OCI-LY1 (cell line): ENCODE data around the gene ASGR2.

ENCODE experiments used
- H2AFZ ChIP-seq: fragments of 200-600 bp; sonication (generic), shearing (Covaris generic); 2 replicates; pipeline ENCODE4 v1.6.0; 2014; ENCODE audit warnings: antibody characterized with exemption, mild to moderate bottlenecking, low read length
- H3F3A ChIP-seq: fragments of 200-600 bp; sonication (generic), shearing (Covaris generic); 2 replicates; pipeline ENCODE4 v1.6.0; 2014; ENCODE audit warnings: mild to moderate bottlenecking, antibody characterized with exemption, low read length, moderate library complexity; ENCODE audit not compliant: insufficient read depth
- H3K27ac ChIP-seq: fragments of 200-600 bp; sonication (generic); 2 replicates; pipeline ENCODE4 v1.5.1; 2014; ENCODE audit warnings: low read length, mixed run types, mild to moderate bottlenecking, low read depth; ENCODE audit not compliant: poor library complexity, severe bottlenecking
- H3K27me3 ChIP-seq: fragments of 200-600 bp; sonication (generic); 2 replicates; pipeline ENCODE4 v1.6.0; 2014; ENCODE audit warnings: antibody characterized with exemption, mild to moderate bottlenecking, low read length, moderate library complexity; ENCODE audit not compliant: insufficient read depth
- H3K36me3 ChIP-seq: fragments of 200-600 bp; sonication (generic); 2 replicates; pipeline ENCODE4 v1.6.1; 2014; ENCODE audit warnings: mild to moderate bottlenecking, antibody characterized with exemption, low read length, moderate library complexity, mixed read lengths; ENCODE audit not compliant: insufficient read depth
- H3K4me1 ChIP-seq: fragments of 200-600 bp; sonication (generic); 2 replicates; pipeline ENCODE4 v1.5.1; 2014; ENCODE audit warnings: mild to moderate bottlenecking, low read length, moderate library complexity; ENCODE audit not compliant: insufficient read depth, severe bottlenecking
- H3K4me2 ChIP-seq: fragments of 200-600 bp; sonication (generic), shearing (Covaris generic); 2 replicates; pipeline ENCODE4 v1.6.1; 2014; ENCODE audit warnings: low read length
- H3K4me3 ChIP-seq: fragments of 200-600 bp; sonication (generic); 2 replicates; pipeline ENCODE4 v1.5.1; 2014; ENCODE audit warnings: low read length, low read depth, mild to moderate bottlenecking, mixed read lengths; ENCODE audit not compliant: poor library complexity, severe bottlenecking
- H3K79me2 ChIP-seq: fragments of 200-600 bp; shearing (Covaris generic); 2 replicates; pipeline ENCODE4 v1.6.1; 2016; ENCODE audit warnings: mixed run types, low read length, mixed read lengths; ENCODE audit not compliant: insufficient read depth
- H3K9ac ChIP-seq: fragments of 200-600 bp; sonication (generic), shearing (Covaris generic); 2 replicates; pipeline ENCODE4 v1.6.1; 2014; ENCODE audit warnings: mild to moderate bottlenecking, low read length, mixed read lengths
- H3K9me2 ChIP-seq: fragments of 200-600 bp; sonication (generic), shearing (Covaris generic); 2 replicates; pipeline ENCODE4 v1.6.1; 2014; ENCODE audit warnings: low read depth, mild to moderate bottlenecking, low read length, mixed read lengths
- H3K9me3 ChIP-seq: fragments of 200-600 bp; shearing (Covaris generic); 2 replicates; pipeline ENCODE4 v1.6.1; 2014; ENCODE audit warnings: low read length, mixed read lengths
- H4K20me1 ChIP-seq: fragments of 200-600 bp; sonication (generic), shearing (Covaris generic); 2 replicates; pipeline ENCODE4 v1.6.0; 2016; ENCODE audit warnings: mild to moderate bottlenecking, low read length; ENCODE audit not compliant: insufficient read depth
- EZH2 ChIP-seq: fragments of 200-600 bp; sonication (generic), shearing (Covaris generic); IDR thresholded peaks from 2 replicates; pipeline ENCODE4 v1.8.0; 2017; ENCODE audit warnings: borderline replicate concordance, mixed run types, mild to moderate bottlenecking, antibody characterized with exemption, low read length, moderate library complexity, mixed read lengths
- TF ChIP-seq, protein P1 (sequence below): fragments of 200-600 bp; sonication (generic), shearing (Covaris generic); IDR thresholded peaks from 2 replicates; pipeline ENCODE4 v1.5.1; 2017; ENCODE audit warnings: mild to moderate bottlenecking, antibody characterized with exemption, low read length, moderate library complexity, mixed read lengths

ASGR2 gene

DNA sequence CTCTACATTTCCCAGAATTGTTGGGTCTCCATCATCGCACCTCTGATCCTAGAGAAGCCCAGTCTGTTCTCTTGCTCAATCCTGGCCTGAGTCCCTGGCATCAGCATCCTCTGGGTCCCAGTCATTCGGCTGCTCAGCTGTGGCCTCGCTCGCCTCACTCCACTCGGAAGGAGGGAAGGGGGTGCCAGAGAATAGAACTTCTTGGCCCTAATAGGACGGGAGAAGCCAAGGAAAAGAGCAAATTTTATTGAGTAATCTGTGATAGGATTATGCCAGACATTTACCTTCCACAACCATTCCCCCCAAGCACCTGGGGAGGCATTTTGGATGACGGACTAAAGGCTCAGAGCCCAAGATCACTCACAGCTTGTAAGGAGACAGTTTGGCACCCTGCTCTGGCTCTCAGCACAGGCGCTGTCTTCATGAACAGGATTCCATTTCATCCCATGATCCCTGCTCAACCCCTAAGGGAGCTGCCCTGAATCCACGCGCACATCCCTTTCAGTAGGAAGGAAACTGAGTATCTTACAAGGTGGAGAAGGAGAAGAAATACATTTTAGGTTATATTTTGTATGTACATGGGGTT lies 34.1 kb downstream of the ASGR2 start:
- Histone ChIP-seq H3K4me2 (no peak overlapping the region), H4K20me1 (no peaks in the 10 kb centered on the region), H2AFZ (no peak overlapping the region), H3K9me3 (no peaks in the 10 kb centered on the region), H3K4me1 (no peaks in the 10 kb centered on the region), H3K9me2 (no peaks in the 10 kb centered on the region), H3F3A (no peaks in the 10 kb centered on the region), H3K4me3 (no peak overlapping the region), H3K27ac (no peak overlapping the region), H3K79me2 (no peaks in the 10 kb centered on the region), H3K36me3 (no peaks in the 10 kb centered on the region), H3K27me3 (peaks cover 2% of the 10 kb centered on the region; the same call in 1 of the 2 replicates), H3K9ac (no peak overlapping the region)
- TF ChIP-seq, protein P1, sequence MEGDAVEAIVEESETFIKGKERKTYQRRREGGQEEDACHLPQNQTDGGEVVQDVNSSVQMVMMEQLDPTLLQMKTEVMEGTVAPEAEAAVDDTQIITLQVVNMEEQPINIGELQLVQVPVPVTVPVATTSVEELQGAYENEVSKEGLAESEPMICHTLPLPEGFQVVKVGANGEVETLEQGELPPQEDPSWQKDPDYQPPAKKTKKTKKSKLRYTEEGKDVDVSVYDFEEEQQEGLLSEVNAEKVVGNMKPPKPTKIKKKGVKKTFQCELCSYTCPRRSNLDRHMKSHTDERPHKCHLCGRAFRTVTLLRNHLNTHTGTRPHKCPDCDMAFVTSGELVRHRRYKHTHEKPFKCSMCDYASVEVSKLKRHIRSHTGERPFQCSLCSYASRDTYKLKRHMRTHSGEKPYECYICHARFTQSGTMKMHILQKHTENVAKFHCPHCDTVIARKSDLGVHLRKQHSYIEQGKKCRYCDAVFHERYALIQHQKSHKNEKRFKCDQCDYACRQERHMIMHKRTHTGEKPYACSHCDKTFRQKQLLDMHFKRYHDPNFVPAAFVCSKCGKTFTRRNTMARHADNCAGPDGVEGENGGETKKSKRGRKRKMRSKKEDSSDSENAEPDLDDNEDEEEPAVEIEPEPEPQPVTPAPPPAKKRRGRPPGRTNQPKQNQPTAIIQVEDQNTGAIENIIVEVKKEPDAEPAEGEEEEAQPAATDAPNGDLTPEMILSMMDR: no peak
- TF ChIP-seq EZH2: no peak

DNA sequence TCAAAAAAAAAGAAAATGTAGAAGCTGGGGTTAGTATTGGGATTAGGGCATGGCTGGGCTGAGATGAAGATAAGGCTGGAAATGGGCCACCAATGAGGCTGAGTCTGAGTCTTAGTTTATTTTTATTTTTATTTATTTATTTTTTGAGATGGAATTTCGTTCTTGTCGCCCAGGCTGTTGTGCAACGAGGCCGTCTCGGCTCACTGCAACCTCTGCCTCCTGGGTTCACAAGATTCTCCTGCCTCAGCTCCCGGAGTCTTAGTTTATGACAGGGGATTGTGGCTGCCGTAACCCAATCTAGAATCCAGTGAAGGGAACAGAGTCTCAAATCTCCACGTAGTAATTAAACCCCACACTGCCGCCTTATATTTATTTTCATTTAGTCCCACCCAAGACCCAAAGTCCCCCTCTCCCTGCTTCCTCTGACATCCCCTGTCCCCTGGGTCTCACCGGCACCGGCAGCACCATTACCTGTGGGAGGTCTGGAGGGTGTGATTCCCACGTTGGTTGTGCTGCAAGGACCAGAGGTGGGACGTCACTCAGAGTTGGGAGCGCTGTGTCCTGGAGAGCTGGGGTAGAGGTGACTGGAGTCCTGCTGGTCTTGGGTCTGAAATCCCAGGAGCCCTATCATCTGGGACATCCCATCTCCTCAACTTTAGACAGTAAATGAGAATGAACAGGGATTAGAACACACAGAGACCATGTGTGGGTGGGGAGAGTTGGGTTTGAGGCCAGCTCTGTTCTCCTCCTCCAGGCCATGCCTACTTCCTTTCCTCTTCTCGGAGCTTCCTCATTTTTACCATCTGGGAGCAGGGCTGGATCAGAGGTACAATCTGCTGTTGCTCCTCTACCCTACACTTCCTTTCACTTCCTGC lies 34.8 kb downstream of the ASGR2 start, which contains the start of gene CLEC10A:
TSS of gene CLEC10A (minus strand) at position 671 of the 875 bp plus-strand sequence. CDS start 1,439 bp downstream, outside the sequence.
- no peak within 1 kb of the TSS for H2AFZ ChIP-seq

GRCh38 chr17:7078711-7079110 lies 35.9 kb downstream of the ASGR2 start:
- H3K4me3 ChIP-seq: no peak overlapping the region
- H3K9me2 ChIP-seq: no peaks in the 10 kb centered on the region
- H3K36me3 ChIP-seq: no peaks in the 10 kb centered on the region
- no peak overlapping the region for H3K27ac ChIP-seq
- no peaks in the 10 kb centered on the region for H3F3A ChIP-seq
- H3K4me1 ChIP-seq: no peaks in the 10 kb centered on the region
- H3K9me3 ChIP-seq: no peaks in the 10 kb centered on the region
- no peak overlapping the region for H3K4me2 ChIP-seq
- H4K20me1 ChIP-seq: no peaks in the 10 kb centered on the region
- H2AFZ ChIP-seq: no peak overlapping the region
- peaks cover 2% of the 10 kb centered on the region; the same call in 1 of the 2 replicates for H3K27me3 ChIP-seq
- no peak overlapping the region for H3K9ac ChIP-seq
- TF ChIP-seq, protein P1: no peak
- H3K79me2 ChIP-seq: no peaks in the 10 kb centered on the region

More for the DNA sequence above, 34.8 kb downstream of the ASGR2 start, which contains the start of gene CLEC10A:
- H3K4me1 ChIP-seq: no peaks in the 10 kb centered on the region
- no peaks in the 10 kb centered on the region for H3K9me2 ChIP-seq
- H4K20me1 ChIP-seq: no peaks in the 10 kb centered on the region
- H3K9me3 ChIP-seq: no peaks in the 10 kb centered on the region
- no peak within 1 kb of the TSS for H3K9ac ChIP-seq
- H3K27me3 ChIP-seq: peaks cover 2% of the 10 kb centered on the region; the same call in 1 of the 2 replicates
- H3K4me3 ChIP-seq: no peak within 1 kb of the TSS
- H3K36me3 ChIP-seq: no peaks in the 10 kb centered on the region
- no peaks in the 10 kb centered on the region for H3K79me2 ChIP-seq
- no peak within 1 kb of the TSS for H3K4me2 ChIP-seq
- no peaks in the 10 kb centered on the region for H3F3A ChIP-seq
- TF ChIP-seq, protein P1: no peak
- no peak for TF ChIP-seq EZH2
- H3K27ac ChIP-seq: no peak within 1 kb of the TSS
